Liver (tissue), 9 donors: ENCODE results near the gene PPP4R4. TPM values are rescaled to one million over a fixed set of nuclear protein-coding genes. Genes with fewer than 3 reads are reported as not detected.

ENCODE experiments used
- DNase-seq: peaks from one replicate; pipeline ENCODE4 v3.0.0-alpha.2; 2017; ENCODE audit warnings: low spot score
- H3K27ac ChIP-seq, 2 donors: one replicate each; pipeline ENCODE4 v1.7.0; 2013; ENCODE audit warnings: inconsistent platforms in 2 of 2, low read length in 2 of 2, control low read depth in 1 of 2, low read depth in 1 of 2, mild to moderate bottlenecking in 1 of 2
- H3K27me3 ChIP-seq, 4 donors: one replicate each; pipeline versions ENCODE4 v1.6.1 to v1.7.0; 2013; ENCODE audit warnings: low read length in 3 of 4, inconsistent platforms in 1 of 4, mild to moderate bottlenecking in 1 of 4, moderate library complexity in 1 of 4; ENCODE audit not compliant: control insufficient read depth in 4 of 4, insufficient read depth in 4 of 4
- H3K36me3 ChIP-seq, 4 donors: one replicate each; pipeline versions ENCODE4 v1.6.1 to v1.7.0; 2013; ENCODE audit warnings: low read length in 3 of 4, mild to moderate bottlenecking in 3 of 4, low read depth in 1 of 4, moderate library complexity in 1 of 4; ENCODE audit not compliant: control insufficient read depth in 4 of 4, insufficient read depth in 3 of 4
- H3K4me1 ChIP-seq, 4 donors: one replicate each; pipeline versions ENCODE4 v1.6.1 to v1.7.0; 2013; ENCODE audit warnings: low read length in 3 of 4, mild to moderate bottlenecking in 3 of 4, moderate library complexity in 1 of 4; ENCODE audit not compliant: control insufficient read depth in 4 of 4, insufficient read depth in 4 of 4
- H3K4me3 ChIP-seq, 3 donors: one replicate each; pipeline versions ENCODE4 v1.6.1 to v1.7.0; 2013; ENCODE audit warnings: low read length in 3 of 3, control low read depth in 1 of 3, low read depth in 1 of 3, mild to moderate bottlenecking in 1 of 3
- H3K9ac ChIP-seq, 2 donors: one replicate each; pipeline ENCODE4 v1.7.0; 2013; ENCODE audit warnings: low read length in 2 of 2, mild to moderate bottlenecking in 2 of 2, moderate library complexity in 2 of 2, control low read depth in 1 of 2, low read depth in 1 of 2
- H3K9me3 ChIP-seq, 4 donors: one replicate each; pipeline versions ENCODE4 v1.6.1 to v1.7.0; 2013; ENCODE audit warnings: low read length in 3 of 4; ENCODE audit not compliant: control insufficient read depth in 4 of 4
- EGR1 ChIP-seq, 2 donors: IDR thresholded peaks; 2 replicates each; pipeline ENCODE4 v1.6.1; 2016 to 2018; ENCODE audit warnings: antibody characterized with exemption in 2 of 2, low read depth in 2 of 2
- FOXA2 ChIP-seq: IDR thresholded peaks from 2 replicates; pipeline ENCODE4 v1.6.1; 2016; ENCODE audit warnings: antibody characterized with exemption
- GABPA ChIP-seq, 2 donors: IDR thresholded peaks in 1 of 2; conservative IDR thresholded peaks in 1 of 2; 2 replicates each; pipeline ENCODE4 v1.6.1; 2016; ENCODE audit warnings: antibody characterized with exemption in 2 of 2, mild to moderate bottlenecking in 1 of 2, moderate library complexity in 1 of 2
- HNF4G ChIP-seq: IDR thresholded peaks from 2 replicates; pipeline ENCODE4 v1.6.1; 2016; ENCODE audit warnings: antibody characterized with exemption
- NR2F2 ChIP-seq: IDR thresholded peaks from 2 replicates; pipeline ENCODE4 v1.6.1; 2016; ENCODE audit warnings: antibody characterized with exemption
- RAD21 ChIP-seq, 2 donors: IDR thresholded peaks; 2 replicates each; pipeline ENCODE4 v1.6.1; 2016; ENCODE audit warnings: antibody characterized with exemption in 2 of 2, mild to moderate bottlenecking in 2 of 2
- REST ChIP-seq: IDR thresholded peaks from 2 replicates; pipeline ENCODE4 v1.6.1; 2016; ENCODE audit warnings: antibody characterized with exemption, mild to moderate bottlenecking
- RXRA ChIP-seq, 2 donors: IDR thresholded peaks; 2 replicates each; pipeline ENCODE4 v1.6.1; 2017 to 2018; ENCODE audit warnings: antibody characterized with exemption in 2 of 2, mild to moderate bottlenecking in 1 of 2
- YY1 ChIP-seq: IDR thresholded peaks from 2 replicates; pipeline ENCODE4 v1.6.1; 2016; ENCODE audit warnings: antibody characterized with exemption, mild to moderate bottlenecking
- WGBS: extraction: QIAGEN DNeasy Blood & Tissue Kit; methylation state at CpG from one replicate; pipeline ENCODE4 v1.1.7; 2013; 5-methylcytosine and 5-hydroxymethylcytosine counted together
- polyA plus RNA-seq, 2 donors: library from polyadenylated mRNA; stranded (reverse) in 1 of 2; unstranded in 1 of 2; fragments of 200-250 nt in 1 of 2; fragments of >200 nt in 1 of 2; fragmentation: Nextera tagmentation in 1 of 2; extraction: Ambion mirVana in 1 of 2; gene quantifications; one replicate each; pipeline versions ENCODE4 v1.2.1 to v1.2.3, GENCODE V29; 2013 to 2015
- total RNA-seq, 2 donors: library from RNA; depleted of rRNA; stranded (reverse); fragments of >200 nt; gene quantifications; one replicate each; pipeline ENCODE4 v1.2.3, GENCODE V29; 2014
- TF ChIP-seq, protein P1 (sequence below): IDR thresholded peaks from 2 replicates; pipeline ENCODE4 v1.6.1; 2016; ENCODE audit warnings: antibody characterized with exemption
- TF ChIP-seq, protein P2 (sequence below): fragments of 150-350 bp; IDR thresholded peaks from 2 replicates; pipeline ENCODE4 v1.5.1; 2017; ENCODE audit warnings: improper control_type of control experiment, low read depth, low read length; ENCODE audit not compliant: missing input control
- TF ChIP-seq, protein P3 (sequence below): IDR thresholded peaks from 2 replicates; pipeline ENCODE4 v1.6.1; 2016; ENCODE audit warnings: antibody characterized with exemption
- donor health status: healthy.
- donor health status: healthy.
- donor health status: healthy.
- donor health status: healthy.
- donor health status: healthy.

The PPP4R4 gene
- total and polyA plus RNA-seq, 4 donors, result 0.52 to 2.4 (median 0.99) TPM

DNA sequence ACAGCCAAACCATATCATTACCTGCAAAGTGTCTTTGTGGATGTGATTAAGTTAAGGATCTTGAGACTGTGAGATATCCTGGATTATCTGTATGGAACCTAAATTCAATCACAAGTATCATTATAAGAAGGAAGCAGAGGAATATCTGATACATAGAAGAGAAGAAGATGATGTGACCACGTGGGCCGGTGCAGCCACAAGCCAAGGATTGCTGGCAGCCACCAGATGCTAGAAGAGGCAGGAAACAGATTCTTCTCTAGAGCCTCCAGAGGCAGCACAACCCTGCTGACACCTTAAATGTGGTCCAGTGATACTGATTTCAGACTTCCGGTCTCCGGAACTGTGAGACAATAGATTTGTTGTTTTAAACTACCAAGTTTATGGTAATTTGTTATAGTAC is 38.6 kb upstream of the PPP4R4 start:
- Histone ChIP-seq H3K4me1 (peaks cover 0 to 1% (median 0%) of the 10 kb centered on the region in 4 donors), H3K9ac (no peak overlapping the region), H3K27ac (no peak overlapping the region), H3K27me3 (no peaks in the 10 kb centered on the region), H3K36me3 (no peaks in the 10 kb centered on the region), H3K4me3 (no peak overlapping the region), H3K9me3 (no peaks in the 10 kb centered on the region)
- TF ChIP-seq NR2F2 (no peak), FOXA2 (no peak), HNF4G (no peak), REST (no peak), EGR1 (IDR thresholded peaks at IDR 0.05; ENCODE audit: low read depth in 2 of 2) (no peak), GABPA (IDR thresholded peaks at IDR 0.05 in 1 of 2, conservative IDR thresholded peaks at IDR 0.05 in 1 of 2) (no peak), RAD21 (IDR thresholded peaks at IDR 0.05) (no peak)
- TF ChIP-seq, protein P1, sequence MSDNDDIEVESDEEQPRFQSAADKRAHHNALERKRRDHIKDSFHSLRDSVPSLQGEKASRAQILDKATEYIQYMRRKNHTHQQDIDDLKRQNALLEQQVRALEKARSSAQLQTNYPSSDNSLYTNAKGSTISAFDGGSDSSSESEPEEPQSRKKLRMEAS, result no peak
- TF ChIP-seq, protein P2, sequence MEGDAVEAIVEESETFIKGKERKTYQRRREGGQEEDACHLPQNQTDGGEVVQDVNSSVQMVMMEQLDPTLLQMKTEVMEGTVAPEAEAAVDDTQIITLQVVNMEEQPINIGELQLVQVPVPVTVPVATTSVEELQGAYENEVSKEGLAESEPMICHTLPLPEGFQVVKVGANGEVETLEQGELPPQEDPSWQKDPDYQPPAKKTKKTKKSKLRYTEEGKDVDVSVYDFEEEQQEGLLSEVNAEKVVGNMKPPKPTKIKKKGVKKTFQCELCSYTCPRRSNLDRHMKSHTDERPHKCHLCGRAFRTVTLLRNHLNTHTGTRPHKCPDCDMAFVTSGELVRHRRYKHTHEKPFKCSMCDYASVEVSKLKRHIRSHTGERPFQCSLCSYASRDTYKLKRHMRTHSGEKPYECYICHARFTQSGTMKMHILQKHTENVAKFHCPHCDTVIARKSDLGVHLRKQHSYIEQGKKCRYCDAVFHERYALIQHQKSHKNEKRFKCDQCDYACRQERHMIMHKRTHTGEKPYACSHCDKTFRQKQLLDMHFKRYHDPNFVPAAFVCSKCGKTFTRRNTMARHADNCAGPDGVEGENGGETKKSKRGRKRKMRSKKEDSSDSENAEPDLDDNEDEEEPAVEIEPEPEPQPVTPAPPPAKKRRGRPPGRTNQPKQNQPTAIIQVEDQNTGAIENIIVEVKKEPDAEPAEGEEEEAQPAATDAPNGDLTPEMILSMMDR, result no peak
- TF ChIP-seq, protein P3, sequence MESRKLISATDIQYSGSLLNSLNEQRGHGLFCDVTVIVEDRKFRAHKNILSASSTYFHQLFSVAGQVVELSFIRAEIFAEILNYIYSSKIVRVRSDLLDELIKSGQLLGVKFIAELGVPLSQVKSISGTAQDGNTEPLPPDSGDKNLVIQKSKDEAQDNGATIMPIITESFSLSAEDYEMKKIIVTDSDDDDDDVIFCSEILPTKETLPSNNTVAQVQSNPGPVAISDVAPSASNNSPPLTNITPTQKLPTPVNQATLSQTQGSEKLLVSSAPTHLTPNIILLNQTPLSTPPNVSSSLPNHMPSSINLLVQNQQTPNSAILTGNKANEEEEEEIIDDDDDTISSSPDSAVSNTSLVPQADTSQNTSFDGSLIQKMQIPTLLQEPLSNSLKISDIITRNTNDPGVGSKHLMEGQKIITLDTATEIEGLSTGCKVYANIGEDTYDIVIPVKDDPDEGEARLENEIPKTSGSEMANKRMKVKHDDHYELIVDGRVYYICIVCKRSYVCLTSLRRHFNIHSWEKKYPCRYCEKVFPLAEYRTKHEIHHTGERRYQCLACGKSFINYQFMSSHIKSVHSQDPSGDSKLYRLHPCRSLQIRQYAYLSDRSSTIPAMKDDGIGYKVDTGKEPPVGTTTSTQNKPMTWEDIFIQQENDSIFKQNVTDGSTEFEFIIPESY, result no peak
- no peak for DNase-seq
- 87% methylated on average over 4 of the region's 4 CpGs for WGBS

DNA sequence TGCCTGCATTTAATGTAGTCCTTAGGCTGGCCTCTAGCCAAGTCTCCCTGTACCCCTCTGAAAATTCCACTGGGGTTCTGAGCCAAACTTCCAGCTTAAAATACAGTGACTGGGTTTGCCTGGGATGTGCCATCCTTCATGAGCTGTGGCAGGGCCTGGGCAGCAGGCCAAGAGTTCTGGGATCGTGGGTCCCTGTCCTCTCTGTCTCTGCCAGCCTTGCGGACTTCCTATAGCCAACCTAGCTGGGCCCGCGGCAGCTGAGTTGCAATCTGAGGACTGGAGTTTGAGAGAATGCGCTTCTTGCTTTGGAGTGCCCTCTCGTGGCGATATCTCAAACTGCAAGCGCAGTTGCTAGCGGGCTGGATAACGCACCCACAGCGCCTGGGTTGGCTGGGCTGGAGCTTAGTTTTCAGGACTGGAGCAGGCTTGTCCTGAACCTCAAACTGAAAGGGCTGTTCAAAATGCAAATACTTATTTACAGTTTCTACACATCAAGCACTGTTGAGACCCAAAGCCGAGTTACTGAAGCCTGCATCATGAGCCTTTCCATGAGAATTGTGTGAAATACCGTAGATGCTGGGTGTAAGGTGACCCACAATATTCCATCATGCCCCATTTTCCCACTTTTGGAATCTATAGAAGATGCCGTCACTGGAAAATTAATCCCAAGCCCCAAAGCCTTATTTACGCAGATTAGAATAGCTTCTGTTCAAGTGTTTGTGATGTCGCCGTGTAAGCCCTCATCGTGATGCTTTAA is 37.4 kb upstream of the PPP4R4 start:
- no peaks in the 10 kb centered on the region for H3K27me3 ChIP-seq
- DNase-seq, result peak; percentile 83
- H3K36me3 ChIP-seq, result no peaks in the 10 kb centered on the region
- no peaks in the 10 kb centered on the region for H3K9me3 ChIP-seq
- no peak overlapping the region for H3K9ac ChIP-seq
- 29% methylated on average over 18 of the region's 18 CpGs for WGBS
- TF ChIP-seq NR2F2 (no peak), RAD21 (IDR thresholded peaks at IDR 0.05) (peak; percentile 95 to 99), YY1 (no peak), FOXA2 (no peak), RXRA (IDR thresholded peaks at IDR 0.05) (no peak), REST (no peak)
- TF ChIP-seq, protein P3, result no peak
- TF ChIP-seq, protein P2, result peak; percentile 99
- H3K4me1 ChIP-seq, result peaks cover 0 to 1% (median 0%) of the 10 kb centered on the region in 4 donors
- no peak overlapping the region for H3K27ac ChIP-seq
- no peak overlapping the region for H3K4me3 ChIP-seq
